Measurements from ENCODE around the gene CARHSP1.
"Not testable (repeated sequence)": the region's sequence is repeated elsewhere in the genome, so short reads cannot be mapped to it uniquely, and the experiment has no call there.

The CARHSP1 gene

GRCh38 chr16:8853611-8854010, 15.2 kb downstream of the CARHSP1 start:
- DNase-seq = no peak

- DNase-seq = no peak
Observed at GRCh38 chr16:8853150-8853549, 15.7 kb downstream of the CARHSP1 start.

GRCh38 chr16:8852534-8852933, 16.3 kb downstream of the CARHSP1 start:
- no peak for DNase-seq

GRCh38 chr16:8851761-8852403, 16.9 kb downstream of the CARHSP1 start:
- no peak for DNase-seq

- no peak for DNase-seq
Observed at GRCh38 chr16:8850279-8850885, 18.4 kb downstream of the CARHSP1 start.

GRCh38 chr16:8849411-8850011, 19.3 kb downstream of the CARHSP1 start:
- DNase-seq = no peak

- DNase-seq = no peak
Observed at GRCh38 chr16:8848939-8849391, 19.8 kb downstream of the CARHSP1 start.

- no peak for DNase-seq
Observed at GRCh38 chr16:8848231-8848938, 20.4 kb downstream of the CARHSP1 start.

- DNase-seq = no peak
Observed at GRCh38 chr16:8847623-8848022, 21.2 kb downstream of the CARHSP1 start.

GRCh38 chr16:8847145-8847544, 21.7 kb downstream of the CARHSP1 start:
- no peak for DNase-seq

- DNase-seq = no peak
Observed at GRCh38 chr16:8846401-8846932, 22.3 kb downstream of the CARHSP1 start.

- DNase-seq = no peak
Observed at GRCh38 chr16:8845699-8846298, 23.0 kb downstream of the CARHSP1 start.

- DNase-seq = not testable (repeated sequence)
Observed at GRCh38 chr16:8843296-8843695, 25.5 kb downstream of the CARHSP1 start.

GRCh38 chr16:8842016-8842415, 26.8 kb downstream of the CARHSP1 start:
- DNase-seq = not testable (repeated sequence)

- DNase-seq = not testable (repeated sequence)
Observed at GRCh38 chr16:8837594-8837993, 31.2 kb downstream of the CARHSP1 start.

- DNase-seq = not testable (repeated sequence)
Observed at GRCh38 chr16:8836797-8837196, 32.0 kb downstream of the CARHSP1 start.

GRCh38 chr16:8832717-8833105, 36.1 kb downstream of the CARHSP1 start:
- DNase-seq = no peak

GRCh38 chr16:8831871-8832716, 36.7 kb downstream of the CARHSP1 start:
- DNase-seq = no peak

- no peak for DNase-seq
Observed at GRCh38 chr16:8831450-8831849, 37.4 kb downstream of the CARHSP1 start.

- no peak for DNase-seq
Observed at GRCh38 chr16:8828541-8829165, 40.2 kb downstream of the CARHSP1 start.

GRCh38 chr16:8826278-8826879, 42.4 kb downstream of the CARHSP1 start:
- no peak for DNase-seq
